HT1080 (cell line): ENCODE measurements around the gene MRPL37. TPM values are rescaled to one million over a fixed set of nuclear protein-coding genes. Genes with fewer than 3 reads are reported as not detected.
"Not testable (repeated sequence)": the region's sequence is repeated elsewhere in the genome, so short reads cannot be mapped to it uniquely, and the experiment has no call there.

Experiments used
- DNase-seq: peaks from one replicate; pipeline ENCODE4 v3.0.0-alpha.2; 2015; ENCODE audit warnings: low read depth
- total RNA-seq: library from RNA; depleted of rRNA; stranded (reverse); fragments of >200 nt; shearing (Covaris generic); gene quantifications from 2 replicates; pipeline ENCODE4 v1.2.3, GENCODE V29; 2014

The MRPL37 gene
- total RNA-seq, 1 experiment from 2014 or later = 158 TPM

GRCh38 chr1:54219688-54220003 lies 19.7 kb downstream of the MRPL37 start:
- no peak for DNase-seq

GRCh38 chr1:54220004-54220811 lies 20.2 kb downstream of the MRPL37 start:
- DNase-seq = no peak

- DNase-seq = no peak
These were observed 21.3 kb downstream of the MRPL37 start for GRCh38 chr1:54221113-54221834.

- no peak for DNase-seq
These were observed 22.0 kb downstream of the MRPL37 start for GRCh38 chr1:54221867-54222484.

- DNase-seq = no peak
These were observed 22.7 kb downstream of the MRPL37 start for GRCh38 chr1:54222711-54223110.

GRCh38 chr1:54223441-54224202 lies 23.7 kb downstream of the MRPL37 start:
- no peak for DNase-seq

- no peak for DNase-seq
These were observed 24.3 kb downstream of the MRPL37 start for GRCh38 chr1:54224233-54224632.

GRCh38 chr1:54225378-54225777 lies 25.4 kb downstream of the MRPL37 start:
- DNase-seq = no peak

- DNase-seq = no peak
These were observed 26.1 kb downstream of the MRPL37 start for GRCh38 chr1:54225986-54226559.

GRCh38 chr1:54227091-54227602 lies 27.2 kb downstream of the MRPL37 start:
- peak; percentile 84 for DNase-seq

- no peak for DNase-seq
These were observed 27.9 kb downstream of the MRPL37 start for GRCh38 chr1:54227891-54228310.

- DNase-seq = no peak
These were observed 28.7 kb downstream of the MRPL37 start for GRCh38 chr1:54228638-54229079.

- peak; percentile 82 for DNase-seq
These were observed 29.4 kb downstream of the MRPL37 start for GRCh38 chr1:54229281-54229891.

GRCh38 chr1:54230507-54231339 lies 30.8 kb downstream of the MRPL37 start:
- DNase-seq = no peak

GRCh38 chr1:54233196-54233595 lies 33.2 kb downstream of the MRPL37 start:
- DNase-seq = not testable (repeated sequence)

GRCh38 chr1:54234284-54234683 lies 34.3 kb downstream of the MRPL37 start:
- DNase-seq = no peak

- DNase-seq = no peak
These were observed 37.6 kb downstream of the MRPL37 start for GRCh38 chr1:54237586-54237985.

- no peak for DNase-seq
These were observed 38.5 kb downstream of the MRPL37 start for GRCh38 chr1:54238353-54239034.

GRCh38 chr1:54239035-54239383 lies 39.0 kb downstream of the MRPL37 start:
- DNase-seq = no peak
